K562 (cell line): Measurements from ENCODE around the gene ITPRIPL2. TPM values are rescaled to one million over a fixed set of nuclear protein-coding genes. Genes with fewer than 3 reads are reported as not detected.

Experiments
- GABPA ChIP-seq: fragments of 200-800 bp; sonication (Bioruptor generic); conservative IDR thresholded peaks from 2 replicates; pipeline ENCODE4 v1.6.1; 2016; ENCODE audit warnings: low read depth, missing genetic modification characterization, missing compliant biosample characterization
- KAT8 ChIP-seq: fragments of 450-650 bp; IDR thresholded peaks from 2 replicates; pipeline ENCODE4 v1.6.1; 2016; ENCODE audit warnings: low read depth, mild to moderate bottlenecking
- NCOA1 ChIP-seq: fragments of 450-650 bp; IDR thresholded peaks from 2 replicates; pipeline ENCODE4 v1.6.1; 2016; ENCODE audit warnings: low read depth
- PHF20 ChIP-seq: fragments of 450-650 bp; IDR thresholded peaks from 2 replicates; pipeline ENCODE4 v1.6.1; 2018; ENCODE audit not compliant: partially characterized antibody
- PTTG1 ChIP-seq: fragments of 450-650 bp; IDR thresholded peaks from 2 replicates; pipeline ENCODE4 v1.6.1; 2016; ENCODE audit warnings: low read depth, mild to moderate bottlenecking, missing genetic modification characterization, missing compliant biosample characterization
- ZNF121 ChIP-seq: sonication (generic); formaldehyde crosslinking; conservative IDR thresholded peaks from 2 replicates; pipeline ENCODE4 v1.8.0; 2022; ENCODE audit warnings: missing genetic modification reagents
- ZNF644 ChIP-seq: fragments of 200-800 bp; sonication (Bioruptor generic); IDR thresholded peaks from 2 replicates; pipeline ENCODE4 v1.6.1; 2016; ENCODE audit warnings: low read depth, missing genetic modification characterization, missing compliant biosample characterization
- ZNF76 ChIP-seq: fragments of 250-450 bp; sonication (Bioruptor Pico); IDR thresholded peaks from 2 replicates; pipeline ENCODE4 v1.4.0; 2020; ENCODE audit warnings: mild to moderate bottlenecking, moderate library complexity, borderline replicate concordance
- polyA plus RNA-seq, 8 experiments: library from polyadenylated mRNA; depleted of rRNA in 4 of 8; stranded (reverse) in 5 of 8; unstranded in 3 of 8; fragments of >200 nt; fragmentation: Nextera tagmentation in 2 of 8; fragmentation: Illumina TruSeq in 1 of 8; extraction: Ambion mirVana in 2 of 8; extraction: Trizol in 1 of 8; gene quantifications; 2 replicates each; pipeline versions ENCODE4 v1.2.1 to v1.2.3, GENCODE V29; 2011 to 2014; ENCODE audit warnings: inconsistent platforms in 1 of 8, missing spikeins in 1 of 8
- total RNA-seq, 7 experiments: library from RNA; depleted of rRNA in 6 of 7; stranded (reverse); fragments of >200 nt in 6 of 7; fragmentation: Illumina TruSeq in 2 of 7; extraction: Trizol in 2 of 7; gene quantifications; 2 replicates each; pipeline versions ENCODE4 v1.2.1 to v1.2.3, GENCODE V29; 2011 to 2021; ENCODE audit warnings: low replicate concordance in 1 of 7
- TF ChIP-seq, protein P1 (sequence below): fragments of 450-650 bp; IDR thresholded peaks from 2 replicates; pipeline ENCODE4 v1.6.1; 2016; ENCODE audit warnings: borderline replicate concordance
- TF ChIP-seq, protein P2 (sequence below): sonication (generic); formaldehyde crosslinking; IDR thresholded peaks from 2 replicates; pipeline ENCODE4 v1.9.0; 2022; ENCODE audit warnings: mild to moderate bottlenecking, missing genetic modification reagents
- TF ChIP-seq, protein P3 (sequence below): fragments of 450-650 bp; IDR thresholded peaks from 2 replicates; pipeline ENCODE4 v1.6.1; 2016; ENCODE audit warnings: mild to moderate bottlenecking, moderate library complexity
- TF ChIP-seq, protein P4 (sequence below): fragments of 450-650 bp; formaldehyde crosslinking; IDR thresholded peaks from 2 replicates; pipeline ENCODE4 v1.4.0; 2020; ENCODE audit warnings: mild to moderate bottlenecking, mixed read lengths

Gene ITPRIPL2
- total and polyA plus RNA-seq, 9 of the 15 experiments (the other 6 are each of a cell fraction or from before 2014, with no cell fraction given), result 0.04 to 2.2 (median 0.58) TPM

DNA sequence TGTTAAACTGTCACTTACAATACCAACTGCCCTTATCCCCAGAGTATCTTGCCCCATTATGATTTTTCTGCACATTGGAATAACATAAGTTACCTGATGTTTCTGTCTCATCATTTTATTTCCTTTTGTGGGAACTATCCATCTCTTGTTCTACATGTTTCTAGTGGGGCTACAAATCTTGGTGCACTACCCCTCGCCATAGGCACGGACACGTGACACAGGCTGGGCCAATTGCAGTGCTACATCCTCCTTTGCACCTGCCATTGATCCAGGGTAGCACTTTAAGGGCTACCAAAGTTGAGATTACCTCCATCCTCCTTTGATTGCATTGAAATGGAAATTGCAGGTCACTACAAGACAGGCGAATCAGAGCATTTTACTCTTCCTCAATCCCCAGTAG, 40.1 kb downstream of the ITPRIPL2 start (continued):
- TF ChIP-seq, protein P1, sequence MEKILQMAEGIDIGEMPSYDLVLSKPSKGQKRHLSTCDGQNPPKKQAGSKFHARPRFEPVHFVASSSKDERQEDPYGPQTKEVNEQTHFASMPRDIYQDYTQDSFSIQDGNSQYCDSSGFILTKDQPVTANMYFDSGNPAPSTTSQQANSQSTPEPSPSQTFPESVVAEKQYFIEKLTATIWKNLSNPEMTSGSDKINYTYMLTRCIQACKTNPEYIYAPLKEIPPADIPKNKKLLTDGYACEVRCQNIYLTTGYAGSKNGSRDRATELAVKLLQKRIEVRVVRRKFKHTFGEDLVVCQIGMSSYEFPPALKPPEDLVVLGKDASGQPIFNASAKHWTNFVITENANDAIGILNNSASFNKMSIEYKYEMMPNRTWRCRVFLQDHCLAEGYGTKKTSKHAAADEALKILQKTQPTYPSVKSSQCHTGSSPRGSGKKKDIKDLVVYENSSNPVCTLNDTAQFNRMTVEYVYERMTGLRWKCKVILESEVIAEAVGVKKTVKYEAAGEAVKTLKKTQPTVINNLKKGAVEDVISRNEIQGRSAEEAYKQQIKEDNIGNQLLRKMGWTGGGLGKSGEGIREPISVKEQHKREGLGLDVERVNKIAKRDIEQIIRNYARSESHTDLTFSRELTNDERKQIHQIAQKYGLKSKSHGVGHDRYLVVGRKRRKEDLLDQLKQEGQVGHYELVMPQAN, result no peak
- TF ChIP-seq PHF20 (peak; percentile 39), ZNF121 (CRISPR knock-in tag) (no peak), GABPA (tag) (peak; percentile 54; the same call in 1 of the 2 replicates), KAT8 (no peak), ZNF644 (tag) (0 out of 2 replicates have a peak, but pooled peaks have one; percentile 47), ZNF76 (no peak), NCOA1 (peak; percentile 85), PTTG1 (tag) (0 out of 2 replicates have a peak, but pooled peaks have one; percentile 25)
- TF ChIP-seq, protein P2, sequence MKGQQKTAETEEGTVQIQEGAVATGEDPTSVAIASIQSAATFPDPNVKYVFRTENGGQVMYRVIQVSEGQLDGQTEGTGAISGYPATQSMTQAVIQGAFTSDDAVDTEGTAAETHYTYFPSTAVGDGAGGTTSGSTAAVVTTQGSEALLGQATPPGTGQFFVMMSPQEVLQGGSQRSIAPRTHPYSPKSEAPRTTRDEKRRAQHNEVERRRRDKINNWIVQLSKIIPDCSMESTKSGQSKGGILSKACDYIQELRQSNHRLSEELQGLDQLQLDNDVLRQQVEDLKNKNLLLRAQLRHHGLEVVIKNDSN (CRISPR knock-in tag), result peak; percentile 96
- TF ChIP-seq, protein P3, sequence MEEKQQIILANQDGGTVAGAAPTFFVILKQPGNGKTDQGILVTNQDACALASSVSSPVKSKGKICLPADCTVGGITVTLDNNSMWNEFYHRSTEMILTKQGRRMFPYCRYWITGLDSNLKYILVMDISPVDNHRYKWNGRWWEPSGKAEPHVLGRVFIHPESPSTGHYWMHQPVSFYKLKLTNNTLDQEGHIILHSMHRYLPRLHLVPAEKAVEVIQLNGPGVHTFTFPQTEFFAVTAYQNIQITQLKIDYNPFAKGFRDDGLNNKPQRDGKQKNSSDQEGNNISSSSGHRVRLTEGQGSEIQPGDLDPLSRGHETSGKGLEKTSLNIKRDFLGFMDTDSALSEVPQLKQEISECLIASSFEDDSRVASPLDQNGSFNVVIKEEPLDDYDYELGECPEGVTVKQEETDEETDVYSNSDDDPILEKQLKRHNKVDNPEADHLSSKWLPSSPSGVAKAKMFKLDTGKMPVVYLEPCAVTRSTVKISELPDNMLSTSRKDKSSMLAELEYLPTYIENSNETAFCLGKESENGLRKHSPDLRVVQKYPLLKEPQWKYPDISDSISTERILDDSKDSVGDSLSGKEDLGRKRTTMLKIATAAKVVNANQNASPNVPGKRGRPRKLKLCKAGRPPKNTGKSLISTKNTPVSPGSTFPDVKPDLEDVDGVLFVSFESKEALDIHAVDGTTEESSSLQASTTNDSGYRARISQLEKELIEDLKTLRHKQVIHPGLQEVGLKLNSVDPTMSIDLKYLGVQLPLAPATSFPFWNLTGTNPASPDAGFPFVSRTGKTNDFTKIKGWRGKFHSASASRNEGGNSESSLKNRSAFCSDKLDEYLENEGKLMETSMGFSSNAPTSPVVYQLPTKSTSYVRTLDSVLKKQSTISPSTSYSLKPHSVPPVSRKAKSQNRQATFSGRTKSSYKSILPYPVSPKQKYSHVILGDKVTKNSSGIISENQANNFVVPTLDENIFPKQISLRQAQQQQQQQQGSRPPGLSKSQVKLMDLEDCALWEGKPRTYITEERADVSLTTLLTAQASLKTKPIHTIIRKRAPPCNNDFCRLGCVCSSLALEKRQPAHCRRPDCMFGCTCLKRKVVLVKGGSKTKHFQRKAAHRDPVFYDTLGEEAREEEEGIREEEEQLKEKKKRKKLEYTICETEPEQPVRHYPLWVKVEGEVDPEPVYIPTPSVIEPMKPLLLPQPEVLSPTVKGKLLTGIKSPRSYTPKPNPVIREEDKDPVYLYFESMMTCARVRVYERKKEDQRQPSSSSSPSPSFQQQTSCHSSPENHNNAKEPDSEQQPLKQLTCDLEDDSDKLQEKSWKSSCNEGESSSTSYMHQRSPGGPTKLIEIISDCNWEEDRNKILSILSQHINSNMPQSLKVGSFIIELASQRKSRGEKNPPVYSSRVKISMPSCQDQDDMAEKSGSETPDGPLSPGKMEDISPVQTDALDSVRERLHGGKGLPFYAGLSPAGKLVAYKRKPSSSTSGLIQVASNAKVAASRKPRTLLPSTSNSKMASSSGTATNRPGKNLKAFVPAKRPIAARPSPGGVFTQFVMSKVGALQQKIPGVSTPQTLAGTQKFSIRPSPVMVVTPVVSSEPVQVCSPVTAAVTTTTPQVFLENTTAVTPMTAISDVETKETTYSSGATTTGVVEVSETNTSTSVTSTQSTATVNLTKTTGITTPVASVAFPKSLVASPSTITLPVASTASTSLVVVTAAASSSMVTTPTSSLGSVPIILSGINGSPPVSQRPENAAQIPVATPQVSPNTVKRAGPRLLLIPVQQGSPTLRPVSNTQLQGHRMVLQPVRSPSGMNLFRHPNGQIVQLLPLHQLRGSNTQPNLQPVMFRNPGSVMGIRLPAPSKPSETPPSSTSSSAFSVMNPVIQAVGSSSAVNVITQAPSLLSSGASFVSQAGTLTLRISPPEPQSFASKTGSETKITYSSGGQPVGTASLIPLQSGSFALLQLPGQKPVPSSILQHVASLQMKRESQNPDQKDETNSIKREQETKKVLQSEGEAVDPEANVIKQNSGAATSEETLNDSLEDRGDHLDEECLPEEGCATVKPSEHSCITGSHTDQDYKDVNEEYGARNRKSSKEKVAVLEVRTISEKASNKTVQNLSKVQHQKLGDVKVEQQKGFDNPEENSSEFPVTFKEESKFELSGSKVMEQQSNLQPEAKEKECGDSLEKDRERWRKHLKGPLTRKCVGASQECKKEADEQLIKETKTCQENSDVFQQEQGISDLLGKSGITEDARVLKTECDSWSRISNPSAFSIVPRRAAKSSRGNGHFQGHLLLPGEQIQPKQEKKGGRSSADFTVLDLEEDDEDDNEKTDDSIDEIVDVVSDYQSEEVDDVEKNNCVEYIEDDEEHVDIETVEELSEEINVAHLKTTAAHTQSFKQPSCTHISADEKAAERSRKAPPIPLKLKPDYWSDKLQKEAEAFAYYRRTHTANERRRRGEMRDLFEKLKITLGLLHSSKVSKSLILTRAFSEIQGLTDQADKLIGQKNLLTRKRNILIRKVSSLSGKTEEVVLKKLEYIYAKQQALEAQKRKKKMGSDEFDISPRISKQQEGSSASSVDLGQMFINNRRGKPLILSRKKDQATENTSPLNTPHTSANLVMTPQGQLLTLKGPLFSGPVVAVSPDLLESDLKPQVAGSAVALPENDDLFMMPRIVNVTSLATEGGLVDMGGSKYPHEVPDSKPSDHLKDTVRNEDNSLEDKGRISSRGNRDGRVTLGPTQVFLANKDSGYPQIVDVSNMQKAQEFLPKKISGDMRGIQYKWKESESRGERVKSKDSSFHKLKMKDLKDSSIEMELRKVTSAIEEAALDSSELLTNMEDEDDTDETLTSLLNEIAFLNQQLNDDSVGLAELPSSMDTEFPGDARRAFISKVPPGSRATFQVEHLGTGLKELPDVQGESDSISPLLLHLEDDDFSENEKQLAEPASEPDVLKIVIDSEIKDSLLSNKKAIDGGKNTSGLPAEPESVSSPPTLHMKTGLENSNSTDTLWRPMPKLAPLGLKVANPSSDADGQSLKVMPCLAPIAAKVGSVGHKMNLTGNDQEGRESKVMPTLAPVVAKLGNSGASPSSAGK, result peak; percentile 22; the same call in 1 of the 2 replicates
- TF ChIP-seq, protein P4, sequence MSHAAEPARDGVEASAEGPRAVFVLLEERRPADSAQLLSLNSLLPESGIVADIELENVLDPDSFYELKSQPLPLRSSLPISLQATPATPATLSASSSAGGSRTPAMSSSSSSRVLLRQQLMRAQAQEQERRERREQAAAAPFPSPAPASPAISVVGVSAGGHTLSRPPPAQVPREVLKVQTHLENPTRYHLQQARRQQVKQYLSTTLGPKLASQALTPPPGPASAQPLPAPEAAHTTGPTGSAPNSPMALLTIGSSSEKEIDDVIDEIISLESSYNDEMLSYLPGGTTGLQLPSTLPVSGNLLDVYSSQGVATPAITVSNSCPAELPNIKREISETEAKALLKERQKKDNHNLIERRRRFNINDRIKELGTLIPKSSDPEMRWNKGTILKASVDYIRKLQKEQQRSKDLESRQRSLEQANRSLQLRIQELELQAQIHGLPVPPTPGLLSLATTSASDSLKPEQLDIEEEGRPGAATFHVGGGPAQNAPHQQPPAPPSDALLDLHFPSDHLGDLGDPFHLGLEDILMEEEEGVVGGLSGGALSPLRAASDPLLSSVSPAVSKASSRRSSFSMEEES (CRISPR knock-in tag), result peak; percentile 74
